SK-N-SH treated with all-trans-retinoic acid at 6 μM for 48 hours (cell line): ENCODE results near the gene NAPB.

Experiments
- ARNTL ChIP-seq: fragments of 450-650 bp; formaldehyde crosslinking; IDR thresholded peaks from 2 replicates; pipeline ENCODE4 v1.5.0; 2020; ENCODE audit warnings: low read depth, mild to moderate bottlenecking, moderate library complexity, borderline replicate concordance
- CREB5 ChIP-seq: fragments of 250-450 bp; sonication (Bioruptor Pico); IDR thresholded peaks from 2 replicates; pipeline ENCODE4 v1.5.1; 2020; ENCODE audit warnings: low read depth, mild to moderate bottlenecking, moderate library complexity
- OSR1 ChIP-seq: fragments of 250-450 bp; sonication (Bioruptor Pico); IDR thresholded peaks from 2 replicates; pipeline ENCODE4 v1.8.0; 2022; ENCODE audit warnings: moderate library complexity, mild to moderate bottlenecking, inconsistent platforms
- POU6F1 ChIP-seq: fragments of 250-450 bp; sonication (Bioruptor Pico); IDR thresholded peaks from 2 replicates; pipeline ENCODE4 v1.8.0; 2021; ENCODE audit warnings: low read depth, mild to moderate bottlenecking, moderate library complexity, borderline replicate concordance
- RARB ChIP-seq: fragments of 250-450 bp; sonication (Bioruptor Pico); IDR thresholded peaks from 2 replicates; pipeline ENCODE4 v1.8.0; 2021; ENCODE audit warnings: mild to moderate bottlenecking, moderate library complexity
- TOX ChIP-seq: fragments of 250-450 bp; sonication (Bioruptor Pico); IDR thresholded peaks from 2 replicates; pipeline ENCODE4 v1.8.0; 2021; ENCODE audit warnings: mild to moderate bottlenecking, moderate library complexity, borderline replicate concordance
- TSHZ2 ChIP-seq: fragments of 250-450 bp; sonication (Bioruptor Pico); IDR thresholded peaks from 2 replicates; pipeline ENCODE4 v1.5.0; 2020; ENCODE audit warnings: mild to moderate bottlenecking, moderate library complexity
- ZFP30 ChIP-seq: fragments of 450-650 bp; formaldehyde crosslinking; IDR thresholded peaks from 2 replicates; pipeline ENCODE4 v1.5.0; 2022; ENCODE audit warnings: mild to moderate bottlenecking, moderate library complexity
- ZNF8 ChIP-seq: fragments of 450-650 bp; formaldehyde crosslinking; IDR thresholded peaks from 2 replicates; pipeline ENCODE4 v1.5.0; 2020; ENCODE audit warnings: mild to moderate bottlenecking, moderate library complexity
- TF ChIP-seq, protein P1 (sequence below): fragments of 250-450 bp; sonication (Bioruptor Pico); IDR thresholded peaks from 2 replicates; pipeline ENCODE4 v1.8.0; 2020; ENCODE audit warnings: mild to moderate bottlenecking, moderate library complexity, borderline replicate concordance

GRCh38 chr20:23407781-23408464 is 13.4 kb downstream of the NAPB start:
- TF ChIP-seq OSR1 (no peak), POU6F1 (CRISPR knock-in tag) (no peak), TOX (CRISPR knock-in tag) (no peak), ZNF8 (CRISPR knock-in tag) (no peak), RARB (CRISPR knock-in tag) (no peak), ZFP30 (no peak), CREB5 (CRISPR knock-in tag) (no peak), ARNTL (CRISPR knock-in tag) (no peak), TSHZ2 (CRISPR knock-in tag) (no peak)
- TF ChIP-seq, protein P1, sequence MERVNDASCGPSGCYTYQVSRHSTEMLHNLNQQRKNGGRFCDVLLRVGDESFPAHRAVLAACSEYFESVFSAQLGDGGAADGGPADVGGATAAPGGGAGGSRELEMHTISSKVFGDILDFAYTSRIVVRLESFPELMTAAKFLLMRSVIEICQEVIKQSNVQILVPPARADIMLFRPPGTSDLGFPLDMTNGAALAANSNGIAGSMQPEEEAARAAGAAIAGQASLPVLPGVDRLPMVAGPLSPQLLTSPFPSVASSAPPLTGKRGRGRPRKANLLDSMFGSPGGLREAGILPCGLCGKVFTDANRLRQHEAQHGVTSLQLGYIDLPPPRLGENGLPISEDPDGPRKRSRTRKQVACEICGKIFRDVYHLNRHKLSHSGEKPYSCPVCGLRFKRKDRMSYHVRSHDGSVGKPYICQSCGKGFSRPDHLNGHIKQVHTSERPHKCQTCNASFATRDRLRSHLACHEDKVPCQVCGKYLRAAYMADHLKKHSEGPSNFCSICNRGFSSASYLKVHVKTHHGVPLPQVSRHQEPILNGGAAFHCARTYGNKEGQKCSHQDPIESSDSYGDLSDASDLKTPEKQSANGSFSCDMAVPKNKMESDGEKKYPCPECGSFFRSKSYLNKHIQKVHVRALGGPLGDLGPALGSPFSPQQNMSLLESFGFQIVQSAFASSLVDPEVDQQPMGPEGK (CRISPR knock-in tag): no peak
